ENCODE results near the gene ZNF700. TPM values are rescaled to one million over a fixed set of nuclear protein-coding genes. Genes with fewer than 3 reads are reported as not detected.
A peak's percentile ranks its signal among the peaks of the same experiment; 100 is the strongest.
"Not testable (repeated sequence)": the region's sequence is repeated elsewhere in the genome, so short reads cannot be mapped to it uniquely, and the experiment has no call there.

ZNF700 gene
- total RNA-seq (2014; rRNA removed; shearing (Covaris generic)) = 9.5 and 11.7 TPM in 2 replicates
- polyA plus RNA-seq (2015; cell fraction: cytosol; rRNA removed) = 4.0 TPM in 2 replicates
- polyA plus RNA-seq (2015; cell fraction: nucleus; rRNA removed) = 43.0 and 43.8 TPM in 2 replicates

DNA sequence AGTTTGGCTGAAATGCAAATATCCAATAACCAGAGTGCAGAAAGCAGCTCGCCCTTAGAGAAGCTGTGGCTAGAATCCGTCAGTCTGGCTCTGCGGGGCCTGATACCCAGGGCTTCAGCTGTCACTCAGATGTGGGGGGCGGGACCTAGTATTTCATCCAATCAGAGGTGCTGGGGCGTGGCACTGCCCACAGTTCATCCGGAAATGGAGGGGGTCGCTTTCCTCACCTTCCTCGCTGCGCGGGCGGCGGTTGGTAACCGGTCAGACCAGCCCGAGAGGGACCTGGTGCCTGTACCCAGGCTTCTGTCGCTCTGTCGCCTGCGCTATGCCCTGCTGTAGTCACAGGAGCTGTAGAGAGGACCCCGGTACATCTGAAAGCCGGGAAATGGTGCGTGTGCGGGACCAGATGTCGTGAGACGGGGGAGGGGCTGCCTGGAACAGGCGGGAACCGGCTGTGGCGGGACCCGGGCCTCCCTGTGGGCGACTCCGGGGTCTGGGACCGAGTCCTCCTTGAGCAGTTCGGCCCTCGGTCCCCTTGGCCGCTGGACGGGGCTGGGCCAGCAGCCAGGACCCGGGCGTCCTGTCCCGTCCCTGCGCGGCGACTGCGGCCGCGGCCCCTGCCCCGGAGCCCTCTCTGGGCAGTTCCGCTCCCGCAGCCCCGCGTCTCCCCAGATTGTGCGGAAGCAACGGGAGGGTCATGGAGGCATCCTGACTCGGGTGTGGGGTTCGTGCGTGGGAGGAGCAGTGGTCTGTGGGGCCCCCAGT, at the start of gene ZNF700:
Gene ZNF700, plus strand, starts transcription at position 222 of the 765 bp plus-strand sequence. Its CDS starts 104 bp downstream, at position 326.
- in situ Hi-C loops (cut with HindIII; ENCODE audit: low pct_unique_long_range_greater_than_20kb, low sequenced_read_pairs) = no loop called here
- peak; percentile 89 for DNase-seq (ENCODE audit: low read depth, low spot score)

DNA sequence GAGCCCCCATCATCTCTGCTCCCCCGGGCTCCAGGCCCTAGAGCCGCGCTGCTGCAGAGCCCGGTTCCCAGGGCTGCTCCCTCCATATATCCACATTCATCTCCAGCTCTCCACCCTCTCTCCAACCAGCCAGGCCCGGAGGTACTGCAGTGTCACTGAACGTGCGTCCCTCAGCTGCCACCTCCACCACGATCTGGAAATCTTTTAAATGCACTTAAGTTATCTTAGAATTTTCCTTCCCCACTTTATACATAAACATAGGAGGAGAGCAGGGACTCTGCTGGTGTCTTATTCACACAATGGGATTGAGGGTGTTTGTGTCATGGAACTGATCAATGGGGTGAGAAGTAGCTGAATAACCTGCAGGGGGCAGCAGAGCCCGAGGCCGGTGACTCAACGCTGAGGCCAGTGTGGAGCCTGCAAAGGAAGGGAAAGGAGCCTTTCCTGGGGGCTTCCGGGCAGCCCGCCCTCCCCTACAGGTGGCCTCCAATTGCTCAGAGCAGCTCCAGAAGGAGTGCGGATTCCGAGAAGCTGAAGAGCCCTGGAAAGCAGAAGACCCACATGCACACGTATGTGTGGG, 45.1 kb upstream of the ZNF700 start:
- in situ Hi-C loops (cut with HindIII; ENCODE audit: low pct_unique_long_range_greater_than_20kb, low sequenced_read_pairs) = not testable (repeated sequence)
- peak; percentile 12 for DNase-seq (ENCODE audit: low read depth, low spot score)

DNA sequence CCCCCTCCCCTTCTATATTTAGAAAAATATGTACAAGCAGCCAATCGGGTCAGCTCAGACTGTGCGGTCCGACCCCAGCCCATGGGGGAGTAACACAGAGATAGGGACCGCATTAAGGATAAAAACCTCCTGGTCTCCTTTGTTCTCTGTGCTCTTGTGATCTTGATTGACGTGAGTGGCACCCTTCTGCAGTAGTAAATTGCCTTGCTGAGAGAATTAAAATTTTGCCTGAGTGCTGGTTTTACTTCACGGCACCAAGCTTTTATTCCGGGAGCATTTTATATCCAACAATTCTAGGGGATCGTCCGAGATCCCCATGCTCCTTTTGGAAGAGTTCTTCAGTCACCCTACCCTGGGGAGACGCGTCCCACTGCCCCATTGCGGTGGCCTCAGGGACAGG, 44.3 kb upstream of the ZNF700 start:
- DNase-seq (ENCODE audit: low read depth, low spot score) = no peak
- in situ Hi-C loops (cut with HindIII; ENCODE audit: low pct_unique_long_range_greater_than_20kb, low sequenced_read_pairs) = no loop called here

DNA sequence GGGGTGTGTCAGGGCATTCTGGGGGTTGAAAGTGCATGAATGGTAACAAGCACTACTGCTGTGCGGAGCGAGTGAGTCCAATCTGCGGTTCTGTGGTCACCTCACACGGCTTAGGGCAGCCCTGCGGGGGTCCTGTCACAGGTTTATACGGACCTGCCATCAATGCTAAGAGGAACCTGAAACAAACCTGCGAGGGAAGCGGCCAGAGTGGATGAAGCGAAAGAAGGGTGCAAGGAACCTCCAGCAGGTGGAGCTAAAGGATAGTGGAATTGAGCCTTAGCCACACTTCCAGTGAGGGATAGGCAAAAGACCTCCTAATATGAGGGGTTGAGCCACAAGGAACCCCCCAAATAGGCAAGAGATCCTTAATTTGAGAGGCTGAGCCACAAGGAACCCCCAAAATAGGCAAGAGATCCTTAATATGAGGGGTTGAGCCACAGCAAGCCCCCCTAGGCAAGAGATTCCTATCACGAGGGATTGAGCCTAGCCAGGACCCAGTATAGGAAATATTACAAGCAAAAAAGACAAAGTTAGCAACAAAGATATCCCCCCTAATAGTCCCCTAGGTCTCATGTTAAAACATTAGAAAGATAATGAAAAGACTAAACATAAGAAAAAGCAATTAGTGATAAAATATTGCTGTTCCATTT, 43.6 kb upstream of the ZNF700 start:
- DNase-seq (ENCODE audit: low read depth, low spot score) = peak; percentile 66
- in situ Hi-C loops (cut with HindIII; ENCODE audit: low pct_unique_long_range_greater_than_20kb, low sequenced_read_pairs) = no loop called here

DNA sequence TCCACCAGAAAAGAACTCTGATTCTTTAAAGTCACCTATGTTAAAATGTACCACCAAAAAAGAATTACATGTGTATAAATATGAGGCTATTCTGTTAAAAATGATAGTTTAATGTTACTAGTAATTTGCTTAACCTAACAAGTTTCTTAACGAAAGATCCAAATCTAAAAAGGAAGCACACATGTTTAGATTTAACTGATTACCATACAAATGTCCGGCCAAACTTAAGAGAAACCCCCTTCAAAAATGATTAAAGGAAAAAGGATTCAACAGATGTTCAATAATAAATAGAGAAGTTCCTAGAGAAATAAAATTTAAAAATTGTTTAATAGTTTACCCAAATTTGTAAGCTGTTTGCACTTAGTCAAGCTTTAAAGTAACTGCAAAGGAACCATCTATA, 42.3 kb upstream of the ZNF700 start:
- DNase-seq (ENCODE audit: low read depth, low spot score) = no peak
- in situ Hi-C loops (cut with HindIII; ENCODE audit: low pct_unique_long_range_greater_than_20kb, low sequenced_read_pairs) = no loop called here

DNA sequence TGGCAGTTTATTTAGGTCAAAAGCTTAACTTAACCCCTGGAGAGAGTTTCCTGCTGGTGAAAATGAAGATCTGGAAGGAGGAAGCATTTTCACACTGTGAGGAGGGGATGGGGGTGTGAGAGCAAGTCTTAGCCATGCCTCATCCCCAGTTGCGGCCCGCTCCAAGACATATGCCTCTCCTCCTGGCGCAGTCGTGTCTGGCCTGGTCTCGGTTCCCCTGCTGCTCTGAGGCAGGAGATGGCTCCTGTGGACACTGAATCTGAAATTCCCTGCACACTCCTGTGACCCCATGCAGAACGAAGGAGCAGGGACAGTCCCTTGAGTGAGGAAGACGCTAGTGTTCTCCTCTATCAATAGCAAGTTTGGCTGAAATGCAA, 37.7 kb upstream of the ZNF700 start:
- no peak for DNase-seq (ENCODE audit: low read depth, low spot score)
- in situ Hi-C loops (cut with HindIII; ENCODE audit: low pct_unique_long_range_greater_than_20kb, low sequenced_read_pairs) = no loop called here

DNA sequence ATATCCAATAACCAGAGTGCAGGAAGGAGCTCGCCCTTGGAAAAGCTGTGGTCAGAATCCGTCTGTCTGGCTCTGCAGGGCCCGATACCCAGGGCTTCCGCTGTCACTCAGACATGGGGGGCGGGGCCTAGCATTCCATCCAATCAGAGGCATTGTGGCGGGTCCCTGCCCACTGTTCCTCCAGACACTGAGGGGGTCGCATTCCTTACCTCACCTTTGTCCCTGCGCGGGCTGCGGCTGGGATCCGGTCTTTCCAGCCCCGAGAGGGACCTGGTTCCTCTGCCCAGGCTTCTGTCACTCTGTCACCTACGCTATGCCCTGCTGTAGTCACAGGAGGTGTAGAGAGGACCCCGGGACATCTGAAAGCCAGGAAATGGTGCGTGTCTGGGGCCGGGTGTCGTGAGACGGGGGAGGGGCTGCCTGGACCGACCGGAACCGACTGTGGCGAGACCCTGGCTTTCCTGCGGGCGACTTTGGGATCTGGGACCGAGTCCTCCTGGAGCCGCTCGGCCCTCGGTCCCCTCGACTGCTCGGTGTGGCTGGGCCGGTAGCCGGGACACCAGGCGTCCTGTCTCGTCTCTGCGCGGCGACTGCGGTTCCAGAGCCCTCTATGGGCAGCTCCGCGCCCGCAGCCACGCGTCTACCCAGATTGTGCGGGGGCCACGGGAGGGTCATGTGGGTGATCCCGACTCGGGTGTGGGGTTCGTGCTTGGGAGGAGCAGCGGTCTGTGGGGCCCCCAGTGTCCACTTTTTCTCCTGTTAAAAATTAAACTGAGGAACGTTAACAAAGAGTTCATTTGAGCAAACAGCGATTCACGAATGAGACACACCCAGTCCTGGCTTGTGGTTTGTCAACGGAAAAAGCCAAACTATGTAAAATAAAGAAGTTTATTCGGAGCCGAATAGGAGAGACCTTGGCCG, 37.0 kb upstream of the ZNF700 start, which contains the start of gene ZNF69:
Gene ZNF69, plus strand, starts transcription at position 172 of the 921 bp plus-strand sequence. Its CDS starts 142 bp downstream, at position 314.
- peak; percentile 49 for DNase-seq (ENCODE audit: low read depth, low spot score)
- in situ Hi-C loops (cut with HindIII; ENCODE audit: low pct_unique_long_range_greater_than_20kb, low sequenced_read_pairs) = no loop called here

DNA sequence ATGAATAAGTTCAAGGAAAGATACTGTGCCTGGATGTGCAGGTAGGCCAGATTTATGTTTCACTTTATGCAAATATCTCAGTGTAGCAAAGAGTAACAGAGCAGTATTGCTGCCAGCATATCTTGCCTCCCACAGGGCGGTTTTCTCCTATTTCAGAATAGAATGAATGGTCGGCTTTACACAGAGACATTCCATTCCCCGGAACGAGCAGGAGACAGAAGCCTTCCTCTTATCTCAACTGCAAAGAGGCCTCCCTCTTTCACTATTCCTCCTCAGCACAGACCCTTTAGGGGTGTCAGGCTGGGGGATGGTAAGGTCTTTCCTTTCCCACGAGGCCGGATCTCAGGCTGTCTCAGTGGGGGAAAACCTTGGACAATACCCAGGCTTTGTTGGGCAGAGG, 35.0 kb upstream of the ZNF700 start:
- in situ Hi-C loops (cut with HindIII; ENCODE audit: low pct_unique_long_range_greater_than_20kb, low sequenced_read_pairs); DNase-seq (ENCODE audit: low read depth, low spot score): not testable (repeated sequence)

DNA sequence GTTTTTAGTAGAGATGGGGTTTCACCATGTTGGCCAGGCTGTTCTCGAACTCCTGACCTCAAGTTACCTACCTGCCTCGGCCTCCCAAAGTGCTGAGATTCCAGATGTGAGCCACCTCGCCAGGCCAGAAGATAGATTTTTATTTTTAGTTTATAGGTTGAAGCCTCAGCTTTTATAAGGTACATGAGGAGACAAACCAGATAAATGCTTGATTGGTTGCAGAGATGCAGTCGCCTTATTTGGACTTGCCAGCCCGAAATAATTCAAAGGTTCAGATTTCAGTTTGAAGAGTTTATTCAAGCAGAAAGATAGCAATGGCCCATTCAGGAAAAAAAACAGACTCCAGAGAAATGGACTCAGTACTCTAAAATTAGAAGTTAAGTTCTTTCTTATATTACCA, 34.3 kb upstream of the ZNF700 start:
- no peak for DNase-seq (ENCODE audit: low read depth, low spot score)
- in situ Hi-C loops (cut with HindIII; ENCODE audit: low pct_unique_long_range_greater_than_20kb, low sequenced_read_pairs) = no loop called here

DNA sequence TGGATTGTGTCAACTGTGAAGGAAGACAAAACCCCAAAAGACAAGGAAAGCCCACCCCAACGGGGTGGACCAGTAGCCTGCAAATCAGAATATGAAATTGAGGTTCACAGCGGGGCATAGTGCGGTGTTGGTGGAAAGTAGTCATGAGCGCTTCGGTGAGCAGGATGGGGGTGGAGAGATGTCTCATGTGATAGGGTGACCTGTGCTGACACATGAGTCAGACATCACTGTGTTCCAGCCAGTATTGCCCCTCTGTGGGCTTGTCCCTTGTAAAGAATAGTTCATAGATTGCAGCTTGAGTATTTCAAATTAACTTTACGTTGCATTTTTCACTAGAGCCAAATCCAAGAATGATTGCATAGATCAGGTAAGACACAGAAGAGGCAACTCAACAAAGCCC, 30.1 kb upstream of the ZNF700 start:
- in situ Hi-C loops (cut with HindIII; ENCODE audit: low pct_unique_long_range_greater_than_20kb, low sequenced_read_pairs) = no loop called here

DNA sequence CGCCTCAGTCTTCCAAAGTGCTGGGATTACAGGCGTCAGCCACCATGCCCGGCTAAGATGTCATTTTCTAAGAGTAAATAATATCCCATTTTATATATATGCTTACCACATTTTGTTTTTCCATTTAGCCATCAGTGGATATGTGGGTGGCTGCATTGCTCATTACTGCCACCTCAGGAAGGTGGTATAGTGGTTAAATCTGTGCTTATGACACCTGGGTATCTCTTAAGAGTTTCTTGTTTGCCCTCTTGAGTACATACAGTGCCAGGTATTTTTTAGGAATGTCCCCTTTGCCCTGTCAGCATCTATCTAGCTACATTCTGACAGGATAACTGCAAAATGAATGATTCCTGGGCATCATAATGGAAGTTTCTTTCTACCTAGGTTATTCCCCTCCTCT, 22.7 kb upstream of the ZNF700 start:
- DNase-seq (ENCODE audit: low read depth, low spot score) = no peak
- in situ Hi-C loops (cut with HindIII; ENCODE audit: low pct_unique_long_range_greater_than_20kb, low sequenced_read_pairs) = no loop called here

More for the DNA sequence above, 30.1 kb upstream of the ZNF700 start:
- DNase-seq (ENCODE audit: low read depth, low spot score) = no peak

DNA sequence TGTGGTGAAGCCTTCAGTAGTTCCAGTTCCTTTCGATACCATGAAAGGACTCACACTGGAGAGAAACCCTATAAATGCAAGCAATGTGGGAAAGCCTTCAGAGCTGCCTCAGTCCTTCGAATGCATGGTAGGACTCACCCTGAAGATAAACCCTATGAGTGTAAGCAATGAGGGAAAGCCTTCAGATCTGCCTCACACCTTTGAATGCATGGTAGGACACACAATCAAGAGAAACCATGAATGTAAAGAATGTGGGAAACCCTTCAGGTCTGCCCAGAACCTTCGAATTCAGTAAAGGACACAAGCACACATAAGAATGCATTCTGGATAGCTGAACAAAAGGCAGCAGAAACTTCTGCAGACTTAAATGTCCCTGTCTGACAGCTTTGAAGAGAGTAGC, 19.0 kb upstream of the ZNF700 start:
- in situ Hi-C loops (cut with HindIII; ENCODE audit: low pct_unique_long_range_greater_than_20kb, low sequenced_read_pairs) = no loop called here
- DNase-seq (ENCODE audit: low read depth, low spot score) = no peak

DNA sequence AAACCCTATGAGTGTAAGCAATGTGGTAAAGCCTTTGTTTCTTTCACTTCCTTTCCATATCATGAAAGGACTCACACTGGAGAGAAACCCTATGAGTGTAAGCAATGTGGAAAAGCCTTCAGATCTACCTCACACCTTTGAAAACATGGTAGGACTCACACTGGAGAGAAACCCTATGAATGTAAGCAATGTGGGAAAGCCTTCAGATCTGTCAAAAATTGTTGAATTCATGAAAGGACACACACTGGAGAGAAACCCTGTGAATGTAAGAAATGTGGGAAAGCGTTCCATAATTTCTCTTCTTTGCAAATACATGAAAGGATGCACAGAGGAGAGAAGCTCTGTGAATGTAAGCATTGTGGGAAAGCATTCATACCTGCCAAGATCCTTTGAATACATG, 13.0 kb upstream of the ZNF700 start:
- DNase-seq (ENCODE audit: low read depth, low spot score); in situ Hi-C loops (cut with HindIII; ENCODE audit: low pct_unique_long_range_greater_than_20kb, low sequenced_read_pairs): not testable (repeated sequence)

DNA sequence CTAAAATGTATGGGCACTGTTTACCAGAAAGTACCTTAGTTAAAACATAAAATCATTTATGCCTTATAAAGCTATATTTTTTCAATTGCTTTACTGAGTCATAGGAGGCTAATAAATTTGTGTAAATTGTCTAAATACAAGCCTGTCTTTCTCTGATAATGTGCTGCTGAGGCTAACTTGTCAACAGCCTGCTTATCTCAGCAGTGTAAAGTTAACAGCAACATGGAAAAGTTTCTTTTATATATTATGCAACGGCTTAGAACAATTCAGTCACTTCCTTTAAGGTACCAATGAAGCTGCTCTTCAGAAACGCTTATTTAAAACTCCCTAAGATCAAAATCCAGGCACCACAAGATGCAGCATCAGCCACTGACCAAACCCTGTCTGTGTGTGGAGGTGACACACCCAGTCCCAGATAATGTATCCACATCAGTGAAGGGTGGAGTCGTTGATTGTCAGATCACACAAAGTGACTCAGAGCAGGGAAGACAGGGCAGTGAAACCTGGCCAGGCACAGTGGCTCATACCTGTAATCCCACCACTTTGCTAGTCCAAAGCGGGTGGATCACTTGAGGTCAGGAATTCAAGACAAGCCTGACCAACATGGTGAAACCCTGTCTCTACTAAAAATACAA, 10.4 kb upstream of the ZNF700 start:
- in situ Hi-C loops (cut with HindIII; ENCODE audit: low pct_unique_long_range_greater_than_20kb, low sequenced_read_pairs); DNase-seq (ENCODE audit: low read depth, low spot score): not testable (repeated sequence)

DNA sequence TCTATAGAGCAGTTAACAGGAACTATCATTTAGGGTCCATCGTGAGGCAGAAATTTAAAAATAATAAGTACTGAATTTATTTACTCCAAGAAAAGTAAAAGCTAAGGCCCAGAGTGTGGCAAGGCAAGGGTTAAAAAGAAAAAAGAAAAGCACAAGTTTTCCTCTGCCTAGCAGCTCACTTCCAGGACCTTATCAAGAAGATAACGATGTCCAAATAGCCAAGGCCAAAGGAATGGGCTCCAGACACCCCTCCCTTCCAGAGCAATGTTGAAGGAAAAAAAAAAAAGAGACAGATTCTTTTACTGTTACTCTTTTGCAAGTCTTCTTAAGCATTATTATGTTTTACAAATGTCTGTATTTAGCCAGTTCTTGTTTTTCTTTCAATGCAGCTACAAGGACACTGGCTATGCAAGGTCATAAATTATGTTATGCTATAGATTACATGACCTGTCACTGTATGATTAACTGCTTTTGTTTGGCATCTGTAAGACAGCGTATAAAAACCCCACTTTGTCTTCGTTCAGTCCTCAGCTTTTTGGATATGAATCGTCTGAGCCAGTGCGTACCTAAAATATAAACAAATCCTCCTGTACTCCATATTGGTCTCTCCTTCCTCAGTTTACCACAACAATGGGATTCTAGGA, 2.9 kb upstream of the ZNF700 start:
- in situ Hi-C loops (cut with HindIII; ENCODE audit: low pct_unique_long_range_greater_than_20kb, low sequenced_read_pairs) = no loop called here
- DNase-seq (ENCODE audit: low read depth, low spot score) = no peak

DNA sequence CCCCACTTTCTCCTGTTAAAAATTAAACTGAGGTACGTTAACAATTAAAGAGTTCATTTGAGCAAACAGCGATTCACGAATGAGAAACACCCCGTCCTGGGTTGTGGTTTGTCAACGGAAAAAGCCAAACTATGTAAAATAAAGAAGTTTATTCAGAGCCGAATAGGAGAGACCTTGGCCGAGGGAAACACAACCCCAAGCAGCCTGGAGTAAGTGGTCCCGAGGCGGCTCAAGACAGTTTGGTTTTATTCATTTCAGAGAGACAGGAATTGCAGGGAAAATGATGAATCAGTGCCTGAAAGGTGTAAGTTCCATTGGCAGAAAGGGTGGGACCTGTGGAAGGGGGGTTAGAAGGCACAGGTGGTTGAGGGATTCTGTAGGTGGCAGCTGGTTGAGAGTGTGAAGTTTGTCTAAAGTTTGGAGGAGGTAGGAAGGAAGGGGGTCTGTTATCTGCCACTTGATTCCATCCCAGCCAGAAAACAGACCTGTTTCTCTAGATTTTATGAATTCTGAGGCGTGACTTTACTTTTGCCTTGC, 812 bp downstream of the ZNF700 start:
- DNase-seq (ENCODE audit: low read depth, low spot score); in situ Hi-C loops (cut with HindIII; ENCODE audit: low pct_unique_long_range_greater_than_20kb, low sequenced_read_pairs): not testable (repeated sequence)

Measured in SK-MEL-5 (cell line).